HG02759 (cell line): Measurements from ENCODE around the gene MFSD6L.
"Not testable (repeated sequence)": the region's sequence is repeated elsewhere in the genome, so short reads cannot be mapped to it uniquely, and the experiment has no call there.

Experiments used
- ATAC-seq: cut with Tn5 transposase; IDR thresholded peaks from one replicate; pipeline ENCODE4 v1.9.1; 2021; ENCODE audit warnings: mild to moderate bottlenecking, moderate library complexity; ENCODE audit not compliant: unreplicated experiment

Gene MFSD6L

GRCh38 chr17:8826808-8827435 is 27.8 kb upstream of the MFSD6L start:
- no peak for ATAC-seq

- ATAC-seq: no peak
Measured at GRCh38 chr17:8825802-8826201, 26.6 kb upstream of the MFSD6L start.

GRCh38 chr17:8823279-8823678 is 24.1 kb upstream of the MFSD6L start:
- no peak for ATAC-seq

DNA sequence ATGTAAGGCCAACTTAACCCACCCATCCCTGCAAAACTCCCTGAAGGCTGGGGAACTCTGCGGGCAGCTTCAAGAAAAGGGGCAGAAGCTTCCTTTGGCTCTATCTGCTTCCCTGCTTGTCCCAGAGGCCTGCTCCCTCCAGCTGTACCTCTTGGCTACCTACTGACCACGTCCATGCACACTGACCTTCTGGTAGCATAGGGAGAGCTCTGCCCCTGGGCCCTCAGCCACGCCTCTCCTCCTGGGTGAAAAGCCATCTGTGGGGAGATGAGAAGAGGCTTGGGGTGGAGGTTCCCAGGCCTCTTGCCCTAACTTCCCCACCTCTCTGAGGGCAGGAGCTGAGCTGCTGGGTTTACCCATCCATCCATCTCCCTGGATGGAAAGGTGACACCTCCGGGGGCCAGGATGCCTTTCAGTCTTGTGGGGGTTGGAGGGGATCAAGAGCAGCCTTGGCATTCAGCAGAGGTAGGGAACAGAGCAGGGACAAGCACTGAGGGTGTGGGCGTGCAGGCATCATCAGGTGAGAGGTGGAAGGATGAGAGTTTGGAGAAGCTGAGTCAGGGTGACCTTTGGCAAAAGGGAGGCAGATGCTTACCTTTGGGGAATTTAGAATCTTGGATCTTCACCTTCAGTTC is 23.4 kb upstream of the MFSD6L start:
- ATAC-seq: no peak

DNA sequence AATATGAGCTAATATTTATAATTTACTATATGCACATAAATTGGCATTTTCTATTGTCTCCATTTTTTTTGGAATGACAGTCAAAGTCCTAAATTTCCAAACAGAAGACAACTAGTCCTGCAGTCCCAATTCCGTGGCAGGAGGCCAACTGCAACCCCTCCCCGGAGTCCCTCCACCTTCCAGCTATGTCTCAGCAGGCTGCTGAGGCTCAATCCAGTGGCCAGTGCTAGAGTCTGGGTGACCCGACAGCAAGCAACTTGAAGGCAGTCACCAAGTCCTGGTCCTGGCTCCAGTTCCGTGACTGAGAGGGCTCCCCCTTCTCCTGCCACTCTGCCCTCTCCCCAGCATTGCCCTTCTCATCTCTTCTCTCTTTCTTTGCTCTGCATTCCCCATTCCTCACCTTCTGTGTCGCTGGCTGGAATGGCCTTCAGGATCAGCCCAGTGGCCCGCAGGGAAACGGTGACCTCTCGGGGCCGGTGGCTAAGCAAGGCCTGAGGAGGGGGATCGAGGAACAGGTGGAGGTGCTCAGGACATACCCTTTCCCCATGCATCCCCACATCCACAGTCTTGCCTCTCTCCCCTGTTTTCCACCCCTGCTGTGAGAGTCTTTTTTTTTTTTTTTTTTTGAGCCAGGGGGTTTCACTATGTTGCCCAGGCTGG is 22.4 kb upstream of the MFSD6L start:
- ATAC-seq: no peak

DNA sequence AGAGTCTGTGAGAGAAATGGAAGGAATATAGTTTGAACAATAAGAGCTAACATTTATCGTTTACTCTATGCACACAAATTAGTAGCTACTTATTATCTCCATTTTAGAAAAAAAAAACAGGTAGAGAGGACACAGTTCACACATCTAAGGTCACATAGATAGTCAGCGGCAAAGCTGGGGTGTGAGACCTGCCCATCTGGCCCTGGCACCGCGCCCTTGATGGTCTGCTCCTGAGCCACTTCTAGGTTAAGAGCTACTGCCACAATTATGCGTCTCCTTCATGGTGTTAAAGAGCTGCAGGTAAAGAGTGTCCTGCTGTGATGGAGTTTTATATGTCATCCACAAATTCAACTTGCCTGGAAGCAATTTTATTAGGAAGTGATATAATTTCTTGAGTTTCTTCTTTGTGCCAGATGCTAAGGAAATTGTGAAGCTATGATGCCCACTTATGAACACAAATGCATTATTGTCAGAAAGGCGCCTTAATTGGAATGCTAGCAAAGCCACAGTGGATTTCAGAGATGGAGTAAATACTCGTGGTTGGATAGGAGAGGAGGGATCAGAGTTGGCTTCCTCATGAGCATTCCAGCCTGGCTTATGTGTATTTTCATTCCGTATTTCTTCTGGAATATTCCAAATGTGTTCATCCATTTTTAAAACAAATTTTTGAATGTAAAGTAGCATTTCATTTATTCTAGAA is 21.3 kb upstream of the MFSD6L start:
- no peak for ATAC-seq

DNA sequence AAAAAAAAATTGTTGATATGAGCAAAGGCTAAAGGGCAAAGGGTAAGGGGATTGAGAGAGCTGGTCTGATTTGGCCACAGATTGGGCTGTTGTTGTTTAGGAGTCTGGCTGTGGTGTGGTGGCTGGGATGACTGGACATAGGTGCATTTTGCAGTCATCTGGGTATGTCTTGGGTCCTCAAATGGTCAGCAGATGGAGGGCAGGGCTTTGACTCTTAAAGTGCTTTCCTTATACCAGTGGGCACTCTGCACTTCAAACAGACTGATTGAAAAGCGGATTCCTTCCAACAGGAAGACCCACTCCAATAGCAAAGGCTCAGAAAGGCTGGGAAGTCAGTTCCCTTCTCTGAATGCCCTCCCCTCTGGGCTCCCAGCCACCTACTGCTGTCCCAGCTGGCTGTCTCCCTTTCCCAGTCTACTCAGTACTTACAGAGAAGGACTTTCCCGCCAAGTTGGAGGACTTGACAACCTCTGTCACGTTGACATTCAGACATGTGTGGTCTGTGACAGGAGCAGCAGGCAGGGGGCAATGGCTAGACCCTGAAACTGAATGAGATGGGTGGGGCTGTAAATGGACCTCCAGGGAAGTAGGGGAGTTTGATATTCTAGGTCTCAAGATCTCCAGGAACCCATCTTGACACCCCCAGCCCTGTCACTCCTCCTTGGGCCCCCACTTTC is 19.6 kb upstream of the MFSD6L start:
- no peak for ATAC-seq

DNA sequence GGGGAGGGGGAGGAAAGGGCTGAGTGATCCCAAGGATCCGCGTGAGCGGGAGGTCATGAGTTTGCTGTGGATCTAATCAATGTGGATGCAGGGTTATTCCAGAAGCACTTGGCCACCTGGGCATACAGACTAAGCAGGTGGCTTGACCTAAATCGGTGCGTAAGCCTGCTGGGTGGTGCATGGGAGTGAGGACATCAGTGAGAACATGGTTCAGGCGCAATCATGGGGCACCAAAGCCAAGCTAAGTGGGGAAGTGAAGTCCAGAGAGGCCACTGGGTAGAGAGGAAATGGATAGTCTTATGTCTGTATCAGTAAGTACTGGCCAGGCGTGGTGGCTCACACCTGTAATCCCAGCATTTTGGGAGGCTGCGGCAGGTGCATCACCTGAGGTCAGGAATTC is 18.9 kb upstream of the MFSD6L start:
- no peak for ATAC-seq

GRCh38 chr17:8806926-8807550 is 7.9 kb upstream of the MFSD6L start:
- ATAC-seq: peak; percentile 87

DNA sequence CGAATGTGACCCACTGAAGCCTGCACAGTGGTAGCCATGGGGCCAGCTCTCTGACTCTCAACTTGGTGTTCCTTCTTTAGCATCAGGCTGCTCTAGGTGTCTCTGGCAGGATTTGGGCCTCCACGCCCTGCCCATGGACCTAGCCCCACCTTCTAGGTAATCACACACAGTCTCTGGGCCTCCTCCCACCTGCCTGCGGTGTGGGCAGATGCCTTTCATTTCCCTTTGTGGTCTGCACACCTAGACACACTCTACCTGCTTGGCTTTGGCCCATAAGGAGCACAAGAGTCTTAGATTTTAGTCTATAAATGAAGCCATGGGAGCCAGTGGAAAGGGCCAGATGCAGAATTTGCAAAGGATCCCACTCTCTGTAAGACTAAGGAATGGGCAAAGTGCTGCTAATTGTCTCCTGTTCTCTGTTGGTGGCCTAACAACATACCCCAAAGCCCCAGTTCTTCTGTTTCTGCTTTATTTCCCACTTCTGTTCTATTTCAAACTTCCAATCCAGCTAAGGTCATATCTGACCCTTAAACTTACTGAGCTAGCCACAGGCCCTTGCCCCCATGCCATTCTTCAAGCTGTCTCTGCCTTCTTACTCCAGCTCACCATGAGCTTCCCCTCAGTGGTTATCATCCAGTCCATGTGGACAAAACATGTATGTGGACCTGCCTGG is 7.2 kb upstream of the MFSD6L start:
- ATAC-seq: peak; percentile 14

DNA sequence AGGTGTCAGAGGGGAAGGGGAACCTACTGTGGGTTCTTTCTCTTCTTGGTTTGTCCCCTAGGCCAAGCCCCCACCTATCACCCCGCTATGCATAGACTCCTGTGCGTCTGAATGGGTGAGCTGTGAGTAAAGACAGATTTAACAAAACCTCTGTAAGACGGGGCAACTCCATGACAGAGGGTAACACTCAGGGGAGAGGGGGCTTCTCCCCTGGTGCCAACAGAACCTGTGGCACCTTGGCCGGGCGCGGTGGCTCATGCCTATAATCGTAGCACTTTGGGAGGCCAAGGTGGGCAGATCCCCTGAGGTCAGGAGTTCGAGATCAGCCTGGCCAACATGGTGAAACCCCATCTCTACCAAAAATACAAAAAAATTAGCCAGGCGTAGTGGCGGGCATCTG is 6.2 kb upstream of the MFSD6L start:
- ATAC-seq: not testable (repeated sequence)

- ATAC-seq: no peak
Measured at GRCh38 chr17:8803531-8804420, 4.6 kb upstream of the MFSD6L start.

DNA sequence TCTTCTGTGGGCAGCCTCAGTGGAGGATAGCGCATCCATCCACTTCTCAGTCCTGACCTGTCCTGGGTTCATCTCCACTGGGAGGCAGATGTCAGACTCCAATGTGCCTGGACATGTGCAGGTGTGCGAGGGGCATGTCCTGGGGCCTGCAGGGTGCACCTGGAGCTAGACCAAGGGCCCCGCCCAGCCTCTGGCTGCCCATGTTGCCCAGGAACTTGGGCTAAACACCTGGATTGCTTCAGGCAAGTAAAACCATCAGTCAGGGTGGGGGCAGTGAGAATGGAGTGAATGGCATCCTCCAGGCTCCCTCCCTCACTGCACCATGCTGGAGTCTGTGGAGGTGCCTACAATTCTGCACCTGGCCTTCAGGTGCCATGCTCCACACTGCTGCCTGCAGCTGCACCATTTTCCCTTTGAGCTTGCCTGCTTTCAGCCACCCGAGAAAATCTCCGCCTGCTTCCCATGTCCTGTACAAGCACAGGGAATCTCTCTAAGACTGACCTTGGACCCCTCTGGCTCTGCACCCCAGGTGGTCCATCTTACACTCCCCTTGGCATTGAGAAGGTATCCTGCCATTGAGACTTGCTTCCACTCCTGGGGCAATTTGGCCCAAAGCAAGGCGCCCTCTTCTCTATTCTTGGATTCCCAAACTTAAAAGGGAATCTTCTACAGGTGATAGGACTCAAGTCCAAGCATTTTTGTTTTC is 2.1 kb upstream of the MFSD6L start:
- no peak for ATAC-seq

GRCh38 chr17:8800656-8801055 is 1.5 kb upstream of the MFSD6L start:
- ATAC-seq: no peak

GRCh38 chr17:8799570-8800212 is 526 bp upstream of the MFSD6L start:
- no peak for ATAC-seq

GRCh38 chr17:8798176-8798845 is 854 bp downstream of the MFSD6L start:
- no peak for ATAC-seq

GRCh38 chr17:8797621-8798175 is 1.5 kb downstream of the MFSD6L start:
- ATAC-seq: no peak
